Astrocyte (in vitro differentiated cells and primary cell): ENCODE data around the gene URGCP.

ENCODE experiments used
- CTCF ChIP-seq: IDR thresholded peaks from 2 replicates; pipeline ENCODE4 v1.5.1; 2011; ENCODE audit warnings: low read depth, mild to moderate bottlenecking, inconsistent platforms, low read length, moderate library complexity; ENCODE audit not compliant: insufficient read depth
- EZH2 ChIP-seq: IDR thresholded peaks from 2 replicates; pipeline ENCODE4 v1.6.1; 2012; ENCODE audit warnings: mild to moderate bottlenecking, low read length, inconsistent platforms; ENCODE audit not compliant: insufficient read depth

GRCh38 chr7:43856316-43856715, 50.1 kb downstream of the URGCP start:
- TF ChIP-seq CTCF (no peak), EZH2 (no peak)
